ENCODE measurements around the gene SNAP29. TPM values are rescaled to one million over a fixed set of nuclear protein-coding genes. Genes with fewer than 3 reads are reported as not detected.

The SNAP29 gene
- total RNA-seq, 1 experiment from 2014 or later: 24.5 TPM

DNA sequence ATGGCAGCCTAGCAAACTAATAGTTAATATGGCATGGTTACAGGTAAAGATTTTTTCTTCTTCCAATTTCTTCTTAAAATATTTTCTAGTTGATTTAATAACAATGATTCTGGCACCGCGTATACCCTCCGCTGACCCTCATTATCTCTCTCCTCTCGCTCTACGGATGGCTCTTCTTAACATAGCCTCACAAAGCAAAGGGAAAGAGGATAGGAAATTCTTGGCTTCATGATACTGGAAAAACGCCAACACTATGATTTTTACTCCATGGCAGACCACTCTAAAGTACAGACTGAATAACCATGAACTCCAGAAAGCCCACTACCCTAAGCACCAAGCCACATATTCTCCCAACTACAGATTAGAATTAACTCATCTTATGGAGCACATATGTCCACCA lies 6.3 kb upstream of the SNAP29 start:
- H3K36me3 ChIP-seq (ENCODE audit: control insufficient read depth, insufficient read depth, low read length): no peaks in the 10 kb centered on the region; the same call in 1 of the 2 replicates
- no peak overlapping the region for H3K27ac ChIP-seq (ENCODE audit: low read length)
- in situ Hi-C loops (cut with HindIII; ENCODE audit: low pct_unique_long_range_greater_than_20kb, low sequenced_read_pairs): no loop called here
- no peak overlapping the region for H3K4me3 ChIP-seq (ENCODE audit: low read depth in 2 of 2, low read length in 2 of 2)
- TF ChIP-seq SIN3A (IDR thresholded peaks at IDR 0.05; ENCODE audit: borderline replicate concordance, insufficient read depth, low read depth, low read length) (no peak), TCF7L2 (IDR thresholded peaks at IDR 0.05; ENCODE audit: low read depth, low read length) (no peak), POLR2AphosphoS5 (IDR thresholded peaks at IDR 0.05; ENCODE audit: low read depth, low read length) (no peak)
- TF ChIP-seq, protein P1, sequence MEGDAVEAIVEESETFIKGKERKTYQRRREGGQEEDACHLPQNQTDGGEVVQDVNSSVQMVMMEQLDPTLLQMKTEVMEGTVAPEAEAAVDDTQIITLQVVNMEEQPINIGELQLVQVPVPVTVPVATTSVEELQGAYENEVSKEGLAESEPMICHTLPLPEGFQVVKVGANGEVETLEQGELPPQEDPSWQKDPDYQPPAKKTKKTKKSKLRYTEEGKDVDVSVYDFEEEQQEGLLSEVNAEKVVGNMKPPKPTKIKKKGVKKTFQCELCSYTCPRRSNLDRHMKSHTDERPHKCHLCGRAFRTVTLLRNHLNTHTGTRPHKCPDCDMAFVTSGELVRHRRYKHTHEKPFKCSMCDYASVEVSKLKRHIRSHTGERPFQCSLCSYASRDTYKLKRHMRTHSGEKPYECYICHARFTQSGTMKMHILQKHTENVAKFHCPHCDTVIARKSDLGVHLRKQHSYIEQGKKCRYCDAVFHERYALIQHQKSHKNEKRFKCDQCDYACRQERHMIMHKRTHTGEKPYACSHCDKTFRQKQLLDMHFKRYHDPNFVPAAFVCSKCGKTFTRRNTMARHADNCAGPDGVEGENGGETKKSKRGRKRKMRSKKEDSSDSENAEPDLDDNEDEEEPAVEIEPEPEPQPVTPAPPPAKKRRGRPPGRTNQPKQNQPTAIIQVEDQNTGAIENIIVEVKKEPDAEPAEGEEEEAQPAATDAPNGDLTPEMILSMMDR (IDR thresholded peaks at IDR 0.05): no peak
- TF ChIP-seq, protein P2, sequence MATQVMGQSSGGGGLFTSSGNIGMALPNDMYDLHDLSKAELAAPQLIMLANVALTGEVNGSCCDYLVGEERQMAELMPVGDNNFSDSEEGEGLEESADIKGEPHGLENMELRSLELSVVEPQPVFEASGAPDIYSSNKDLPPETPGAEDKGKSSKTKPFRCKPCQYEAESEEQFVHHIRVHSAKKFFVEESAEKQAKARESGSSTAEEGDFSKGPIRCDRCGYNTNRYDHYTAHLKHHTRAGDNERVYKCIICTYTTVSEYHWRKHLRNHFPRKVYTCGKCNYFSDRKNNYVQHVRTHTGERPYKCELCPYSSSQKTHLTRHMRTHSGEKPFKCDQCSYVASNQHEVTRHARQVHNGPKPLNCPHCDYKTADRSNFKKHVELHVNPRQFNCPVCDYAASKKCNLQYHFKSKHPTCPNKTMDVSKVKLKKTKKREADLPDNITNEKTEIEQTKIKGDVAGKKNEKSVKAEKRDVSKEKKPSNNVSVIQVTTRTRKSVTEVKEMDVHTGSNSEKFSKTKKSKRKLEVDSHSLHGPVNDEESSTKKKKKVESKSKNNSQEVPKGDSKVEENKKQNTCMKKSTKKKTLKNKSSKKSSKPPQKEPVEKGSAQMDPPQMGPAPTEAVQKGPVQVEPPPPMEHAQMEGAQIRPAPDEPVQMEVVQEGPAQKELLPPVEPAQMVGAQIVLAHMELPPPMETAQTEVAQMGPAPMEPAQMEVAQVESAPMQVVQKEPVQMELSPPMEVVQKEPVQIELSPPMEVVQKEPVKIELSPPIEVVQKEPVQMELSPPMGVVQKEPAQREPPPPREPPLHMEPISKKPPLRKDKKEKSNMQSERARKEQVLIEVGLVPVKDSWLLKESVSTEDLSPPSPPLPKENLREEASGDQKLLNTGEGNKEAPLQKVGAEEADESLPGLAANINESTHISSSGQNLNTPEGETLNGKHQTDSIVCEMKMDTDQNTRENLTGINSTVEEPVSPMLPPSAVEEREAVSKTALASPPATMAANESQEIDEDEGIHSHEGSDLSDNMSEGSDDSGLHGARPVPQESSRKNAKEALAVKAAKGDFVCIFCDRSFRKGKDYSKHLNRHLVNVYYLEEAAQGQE (IDR thresholded peaks at IDR 0.05; ENCODE audit: insufficient read depth in 1 of 2, low read depth in 2 of 2, low read length in 1 of 2): no peak
- intact Hi-C loops (cut with micrococcal nuclease; ENCODE audit: unreplicated experiment): no loop called here
- ChIA-PET POLR2A (no interaction called here), CTCF (no interaction called here)
- BruUV-seq (replicated peaks): no TSS peak
- H3K4me1 ChIP-seq (ENCODE audit: control insufficient read depth, insufficient read depth, low read length): peaks cover 18% of the 10 kb centered on the region
- no peaks in the 10 kb centered on the region for H3K27me3 ChIP-seq (ENCODE audit: control insufficient read depth, insufficient read depth, low read length)
- no peaks in the 10 kb centered on the region for H3K9me3 ChIP-seq (ENCODE audit: control insufficient read depth, insufficient read depth, low read depth, low read length)
- ATAC-seq (no peak), DNase-seq (ENCODE audit: low read depth, low spot score) (no peak)

DNA sequence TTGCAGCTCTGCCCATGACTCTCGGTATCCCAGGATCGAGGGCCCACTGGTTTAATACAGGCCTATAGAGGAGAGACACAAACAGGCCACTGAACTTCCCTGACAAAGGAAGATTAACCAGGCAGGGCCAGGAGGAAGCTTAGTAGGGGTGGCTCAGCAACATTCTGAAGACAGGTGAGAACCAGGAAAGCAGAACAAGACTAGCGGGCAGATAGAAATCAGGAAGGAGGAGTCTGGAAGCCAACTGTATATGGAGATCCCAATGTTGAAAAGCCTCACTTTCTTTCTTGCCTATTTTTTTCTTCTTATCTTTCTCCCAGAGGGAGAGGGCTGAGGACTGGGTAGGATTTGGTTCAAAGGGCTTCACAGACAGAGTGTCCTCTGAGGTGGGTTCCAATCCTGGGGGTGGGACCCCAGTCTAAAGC lies 5.6 kb upstream of the SNAP29 start:
- Histone ChIP-seq H3K36me3 (ENCODE audit: control insufficient read depth, insufficient read depth, low read length) (peaks cover 3% of the 10 kb centered on the region; the same call in 1 of the 2 replicates), H3K27me3 (ENCODE audit: control insufficient read depth, insufficient read depth, low read length) (no peaks in the 10 kb centered on the region), H3K27ac (ENCODE audit: low read length) (no peak overlapping the region), H3K9me3 (ENCODE audit: control insufficient read depth, insufficient read depth, low read depth, low read length) (no peaks in the 10 kb centered on the region), H3K4me3 (ENCODE audit: low read depth in 2 of 2, low read length in 2 of 2) (no peak overlapping the region), H3K4me1 (ENCODE audit: control insufficient read depth, insufficient read depth, low read length) (peaks cover 20% of the 10 kb centered on the region)
- TF ChIP-seq POLR2AphosphoS5 (IDR thresholded peaks at IDR 0.05; ENCODE audit: low read depth, low read length) (no peak), TCF7L2 (IDR thresholded peaks at IDR 0.05; ENCODE audit: low read depth, low read length) (no peak), SIN3A (IDR thresholded peaks at IDR 0.05; ENCODE audit: borderline replicate concordance, insufficient read depth, low read depth, low read length) (no peak)
- TF ChIP-seq, protein P2 (IDR thresholded peaks at IDR 0.05; ENCODE audit: insufficient read depth in 1 of 2, low read depth in 2 of 2, low read length in 1 of 2): no peak
- TF ChIP-seq, protein P1 (IDR thresholded peaks at IDR 0.05): no peak
- DNase-seq (ENCODE audit: low read depth, low spot score): no peak
- intact Hi-C loops (cut with micrococcal nuclease; ENCODE audit: unreplicated experiment) (no loop called here), in situ Hi-C loops (cut with HindIII; ENCODE audit: low pct_unique_long_range_greater_than_20kb, low sequenced_read_pairs) (no loop called here)
- POLR2A ChIA-PET: no interaction called here
- CTCF ChIA-PET: no interaction called here
- ATAC-seq: no peak
- BruUV-seq (replicated peaks): no TSS peak

All from Panc1 (cell line).